Activated CD8-positive, alpha-beta T cell treated with anti-CD3 and anti-CD28 coated beads for 36 hours (primary cell): Measurements from ENCODE around the gene NAXE. TPM values are rescaled to one million over a fixed set of nuclear protein-coding genes. Genes with fewer than 3 reads are reported as not detected.

Experiments
- ATAC-seq: fragments of 200-7000 bp; cut with Tn5 transposase; one replicate; pipeline ENCODE4 v1.10.0; 2021; ENCODE audit warnings: mild to moderate bottlenecking, moderate library complexity
- CTCF ChIA-PET: fragments of 350-600 bp; sonication (Branson Sonifier 250); formaldehyde crosslinking; loops from one replicate; lab custom pipeline; 2021; ENCODE audit warnings: antibody characterized with exemption; lab: Charles Lee
- POLR2A ChIA-PET: fragments of 350-600 bp; sonication (Branson Sonifier 250); formaldehyde crosslinking; loops from one replicate; lab custom pipeline; 2021; ENCODE audit warnings: antibody characterized with exemption; lab: Charles Lee
- DNase-seq: peaks from one replicate; pipeline ENCODE4 v3.0.0-alpha.2; 2020
- H3K27ac Mint-ChIP-seq: one replicate; pipeline ENCODE4 v1.8.0; 2021; ENCODE audit warnings: mild to moderate bottlenecking, mixed read lengths
- H3K27me3 Mint-ChIP-seq: one replicate; pipeline ENCODE4 v1.8.0; 2021; ENCODE audit warnings: mixed read lengths
- H3K36me3 Mint-ChIP-seq: one replicate; pipeline ENCODE4 v1.8.0; 2021; ENCODE audit warnings: low read depth, mixed read lengths
- H3K4me1 Mint-ChIP-seq: one replicate; pipeline ENCODE4 v1.8.0; 2021; ENCODE audit warnings: low read depth, mixed read lengths
- H3K4me3 Mint-ChIP-seq: one replicate; pipeline ENCODE4 v1.8.0; 2021; ENCODE audit warnings: mild to moderate bottlenecking, moderate library complexity, mixed read lengths
- H3K9me3 Mint-ChIP-seq: one replicate; pipeline ENCODE4 v1.8.0; 2021; ENCODE audit warnings: mixed read lengths
- CTCF ChIP-seq: fragments of 200-600 bp; IDR thresholded peaks from one replicate; pipeline ENCODE4 v1.8.0; 2022; ENCODE audit warnings: antibody characterized with exemption, mild to moderate bottlenecking
- intact Hi-C: fragments of 100-400 bp; cut with micrococcal nuclease; formaldehyde crosslinking; loops from one replicate; pipeline ENCODE4 v1.10.0; 2022
- total RNA-seq, 2 experiments: library from RNA; stranded (reverse); gene quantifications; one replicate each; pipeline ENCODE4 v1.2.3, GENCODE V29; 2021

Gene NAXE
- total RNA-seq, 2 experiments from 2014 or later, result 65.4 to 68.6 TPM

- H3K27me3 Mint-ChIP-seq, result no peaks in the 10 kb centered on the region
- TF ChIP-seq CTCF, result no peak
- intact Hi-C loops, result no loop called here
Observed at GRCh38 chr1:156592910-156593660, 1.5 kb downstream of the NAXE start.

GRCh38 chr1:156593661-156593989 is 2.0 kb downstream of the NAXE start:
- Mint-ChIP-seq H3K27me3 (no peaks in the 10 kb centered on the region), H3K9me3 (no peaks in the 10 kb centered on the region), H3K4me3 (no peak overlapping the region), H3K27ac (peak overlapping the region; percentile 55), H3K4me1 (peaks cover 37% of the 10 kb centered on the region), H3K36me3 (peaks cover 41% of the 10 kb centered on the region)
- ChIA-PET CTCF (interaction anchor here (0.8 to 5.8 kb wide), 9 partner anchors 8 to 208 kb away, joined by 3 to 24 read pairs (median 5); partner anchors contain the start of genes MEF2D and TTC24), POLR2A (interaction anchor here (0.6 to 5.2 kb wide), 9 partner anchors 9 to 128 kb away, joined by 3 to 66 read pairs (median 4); partner anchors contain the start of gene TTC24)
- TF ChIP-seq CTCF, result no peak
- DNase-seq (no peak), ATAC-seq (no peak)
- intact Hi-C loops, result no loop called here

More at GRCh38 chr1:156592910-156593660, 1.5 kb downstream of the NAXE start:
- no peak for ATAC-seq
- DNase-seq, result peak; percentile 21
- ChIA-PET CTCF (interaction anchor here (1.0 to 5.8 kb wide), 10 partner anchors 12 to 133 kb away, joined by 3 to 24 read pairs (median 4); partner anchors contain the start of gene MEF2D), POLR2A (interaction anchor here (0.9 to 5.2 kb wide), 13 partner anchors 8 to 222 kb away, joined by 3 to 66 read pairs (median 4); partner anchors contain the start of genes MEF2D and TTC24)
- Mint-ChIP-seq H3K4me3 (peak overlapping the region; percentile 77), H3K36me3 (peaks cover 36% of the 10 kb centered on the region), H3K4me1 (peaks cover 31% of the 10 kb centered on the region), H3K27ac (peak overlapping the region; percentile 81), H3K9me3 (no peaks in the 10 kb centered on the region)

GRCh38 chr1:156594190-156594589 is 2.6 kb downstream of the NAXE start:
- Mint-ChIP-seq H3K36me3 (peaks cover 47% of the 10 kb centered on the region), H3K4me1 (peaks cover 42% of the 10 kb centered on the region), H3K9me3 (no peaks in the 10 kb centered on the region), H3K4me3 (no peak overlapping the region), H3K27me3 (no peaks in the 10 kb centered on the region), H3K27ac (peak overlapping the region; percentile 55)
- ChIA-PET POLR2A (interaction anchor here (0.6 to 5.2 kb wide), 4 partner anchors 12 to 128 kb away, joined by 3 to 66 read pairs (median 4); partner anchors contain the start of gene TTC24), CTCF (interaction anchor here (0.8 to 5.8 kb wide), 7 partner anchors 9 to 209 kb away, joined by 3 to 24 read pairs (median 5); partner anchors contain the start of gene TTC24)
- DNase-seq, result no peak
- intact Hi-C loops, result no loop called here
- ATAC-seq, result no peak
- no peak for TF ChIP-seq CTCF

- Mint-ChIP-seq H3K9me3 (no peaks in the 10 kb centered on the region), H3K27me3 (no peaks in the 10 kb centered on the region), H3K4me1 (peaks cover 47% of the 10 kb centered on the region), H3K27ac (peak overlapping the region; percentile 65), H3K36me3 (peaks cover 52% of the 10 kb centered on the region), H3K4me3 (no peak overlapping the region)
- intact Hi-C loops, result no loop called here
- ChIA-PET POLR2A (interaction anchor here (1.5 to 5.2 kb wide), 2 partner anchors 9 to 15 kb away, joined by 9 to 66 read pairs; partner anchors contain the start of gene TTC24), CTCF (interaction anchor here (1.8 to 5.8 kb wide), 5 partner anchors 13 to 209 kb away, joined by 5 to 24 read pairs (median 7); no protein-coding TSS in a partner anchor)
- TF ChIP-seq CTCF, result no peak
- no peak for ATAC-seq
- DNase-seq, result no peak
Observed at GRCh38 chr1:156595016-156595415, 3.4 kb downstream of the NAXE start.
